ENCODE data around the gene LTB4R2.

The LTB4R2 gene

GRCh38 chr14:24309538-24310264 lies at the start of gene LTB4R2:
Gene LTB4R2 (plus strand): TSS chr14:24310140. CDS start chr14:24310665, 525 bp downstream.
- no peak for DNase-seq

GRCh38 chr14:24260780-24261157 lies 49.2 kb upstream of the LTB4R2 start:
- DNase-seq: no peak

GRCh38 chr14:24261256-24261968 lies 48.5 kb upstream of the LTB4R2 start:
- DNase-seq: no peak

GRCh38 chr14:24261969-24262327 lies 48.0 kb upstream of the LTB4R2 start:
- no peak for DNase-seq

GRCh38 chr14:24262821-24263733 lies 46.9 kb upstream of the LTB4R2 start, which contains the start of gene TGM1:
Gene TGM1 (minus strand): TSS chr14:24263177. CDS start chr14:24262352, 825 bp downstream.
- DNase-seq: no peak

GRCh38 chr14:24263848-24264247 lies 46.1 kb upstream of the LTB4R2 start:
- DNase-seq: no peak

- no peak for DNase-seq
These were observed 45.6 kb upstream of the LTB4R2 start for GRCh38 chr14:24264298-24264697.

GRCh38 chr14:24266344-24267244 lies 43.3 kb upstream of the LTB4R2 start:
- DNase-seq: no peak

GRCh38 chr14:24267516-24267915 lies 42.4 kb upstream of the LTB4R2 start:
- DNase-seq: no peak

GRCh38 chr14:24268225-24268624 lies 41.7 kb upstream of the LTB4R2 start:
- no peak for DNase-seq

- no peak for DNase-seq
These were observed 40.6 kb upstream of the LTB4R2 start for GRCh38 chr14:24269368-24269767.

- DNase-seq: no peak
These were observed 39.9 kb upstream of the LTB4R2 start for GRCh38 chr14:24269910-24270536.

- no peak for DNase-seq
These were observed 39.3 kb upstream of the LTB4R2 start for GRCh38 chr14:24270537-24271133.

- peak; percentile 77 to 81 for DNase-seq
These were observed 38.7 kb upstream of the LTB4R2 start, which contains the start of gene RABGGTA for GRCh38 chr14:24271134-24271833. Gene RABGGTA (minus strand): TSS chr14:24271597. CDS start chr14:24271115, 482 bp downstream.

GRCh38 chr14:24271834-24272263 lies 38.1 kb upstream of the LTB4R2 start:
- DNase-seq: no peak

- DNase-seq: no peak
These were observed 37.5 kb upstream of the LTB4R2 start for GRCh38 chr14:24272467-24272866.

- DNase-seq: no peak
These were observed 36.4 kb upstream of the LTB4R2 start for GRCh38 chr14:24273422-24273998.

GRCh38 chr14:24274101-24274543 lies 35.8 kb upstream of the LTB4R2 start:
- DNase-seq: peak; percentile 37 to 49

GRCh38 chr14:24277071-24277470 lies 32.9 kb upstream of the LTB4R2 start:
- no peak for DNase-seq

All from stimulated activated CD4-positive, alpha-beta T cell treated with anti-CD3 and anti-CD28 coated beads, Interleukin-2, amount 100 ng/mL, for 48 hours (primary cell).